ENCODE results near the gene CELA3A. TPM values are rescaled to one million over a fixed set of nuclear protein-coding genes. Genes with fewer than 3 reads are reported as not detected.
"Not testable (repeated sequence)": the region's sequence is repeated elsewhere in the genome, so short reads cannot be mapped to it uniquely, and the experiment has no call there.

CELA3A gene
- total and polyA plus RNA-seq, 2 of the 13 experiments (the other 11 are each of a cell fraction or from before 2014, with no cell fraction given) = 0.09 TPM; not detected in 1

- CTCF ChIA-PET (ENCODE audit: low intra/inter-chr PET ratio, low total read pairs); H3K79me2 ChIP-seq (ENCODE audit: insufficient read depth, low read length); DNase-seq (ENCODE audit: low spot score); FAIRE-seq; H3K27me3 ChIP-seq (ENCODE audit: control insufficient read depth in 1 of 2, insufficient read depth in 2 of 2, low read length in 2 of 2); H2AFZ ChIP-seq (ENCODE audit: low read length); ATAC-seq; H3K9me3 ChIP-seq (ENCODE audit: low read length); in situ Hi-C loops (cut with HindIII; ENCODE audit: extremely low pct_ligation_motif_present, low pct_unique_long_range_greater_than_20kb); H3K36me3 ChIP-seq (replicated peaks in 1 of 2; ENCODE audit: control insufficient read depth in 1 of 2, insufficient read depth in 2 of 2, low read length in 2 of 2); intact Hi-C loops (cut with micrococcal nuclease; ENCODE audit: unreplicated experiment); BruUV-seq (replicated peaks); H4K20me1 ChIP-seq (ENCODE audit: insufficient read depth, low read length): not testable (repeated sequence)
- peaks cover 85% of the 10 kb centered on the region for H3K4me1 ChIP-seq (ENCODE audit: insufficient read depth, low read length)
- 0 out of 2 replicates have a peak, but pooled peaks have one; percentile 14 for TF ChIP-seq ZFX (CRISPR knock-in tag; IDR thresholded peaks at IDR 0.05; ENCODE audit: low read depth)
- 65% methylated on average over 6 of the region's 15 CpGs for WGBS (ENCODE audit: low lambda C conversion rate)
- H3K4me3 ChIP-seq (replicated peaks in 1 of 3; ENCODE audit: insufficient read depth in 1 of 3, low read depth in 2 of 3, low read length in 3 of 3) = peak overlapping the region in 1 of 3 experiments; percentile 15; a peak in 1 of 6 replicates
- peak overlapping the region; percentile 47 for H3K4me2 ChIP-seq (ENCODE audit: low read depth, low read length)
- POLR2A ChIA-PET = interaction anchor here (1.0 kb wide), 1 partner anchor 54 kb away, joined by 4 read pairs; the partner anchor contains the start of gene CDC42
- peak overlapping the region; percentile 52 for H3K9ac ChIP-seq (ENCODE audit: insufficient read depth, low read depth, low read length)
- H3K27ac ChIP-seq (ENCODE audit: extremely low read length, insufficient read depth, low read length) = peak overlapping the region; percentile 76
Measured at GRCh38 chr1:21998624-21999294, 2.7 kb upstream of the CELA3A start.

- H3K9me3 ChIP-seq (ENCODE audit: low read length); H3K9ac ChIP-seq (ENCODE audit: insufficient read depth, low read depth, low read length); H2AFZ ChIP-seq (ENCODE audit: low read length); ATAC-seq; intact Hi-C loops (cut with micrococcal nuclease; ENCODE audit: unreplicated experiment); H3K4me3 ChIP-seq (replicated peaks in 1 of 3; ENCODE audit: insufficient read depth in 1 of 3, low read depth in 2 of 3, low read length in 3 of 3); POLR2A ChIA-PET; BruUV-seq (replicated peaks); CTCF ChIA-PET (ENCODE audit: low intra/inter-chr PET ratio, low total read pairs); H3K27me3 ChIP-seq (ENCODE audit: control insufficient read depth in 1 of 2, insufficient read depth in 2 of 2, low read length in 2 of 2); FAIRE-seq; H3K27ac ChIP-seq (ENCODE audit: extremely low read length, insufficient read depth, low read length); DNase-seq (ENCODE audit: low spot score); H3K79me2 ChIP-seq (ENCODE audit: insufficient read depth, low read length); H3K4me2 ChIP-seq (ENCODE audit: low read depth, low read length); H3K36me3 ChIP-seq (replicated peaks in 1 of 2; ENCODE audit: control insufficient read depth in 1 of 2, insufficient read depth in 2 of 2, low read length in 2 of 2); H4K20me1 ChIP-seq (ENCODE audit: insufficient read depth, low read length); in situ Hi-C loops (cut with HindIII; ENCODE audit: extremely low pct_ligation_motif_present, low pct_unique_long_range_greater_than_20kb): not testable (repeated sequence)
- WGBS (ENCODE audit: low lambda C conversion rate) = 80% methylated on average over 6 of the region's 7 CpGs
- peaks cover 76% of the 10 kb centered on the region for H3K4me1 ChIP-seq (ENCODE audit: insufficient read depth, low read length)
Measured at GRCh38 chr1:21999645-22000044, 1.8 kb upstream of the CELA3A start.
